ENCODE measurements around the gene ZNF766. TPM values are rescaled to one million over a fixed set of nuclear protein-coding genes. Genes with fewer than 3 reads are reported as not detected.

The ZNF766 gene
- total and polyA plus RNA-seq, 2 of the 13 experiments (the other 11 are each of a cell fraction or from before 2014, with no cell fraction given) = 5.2 to 10.3 TPM

DNA sequence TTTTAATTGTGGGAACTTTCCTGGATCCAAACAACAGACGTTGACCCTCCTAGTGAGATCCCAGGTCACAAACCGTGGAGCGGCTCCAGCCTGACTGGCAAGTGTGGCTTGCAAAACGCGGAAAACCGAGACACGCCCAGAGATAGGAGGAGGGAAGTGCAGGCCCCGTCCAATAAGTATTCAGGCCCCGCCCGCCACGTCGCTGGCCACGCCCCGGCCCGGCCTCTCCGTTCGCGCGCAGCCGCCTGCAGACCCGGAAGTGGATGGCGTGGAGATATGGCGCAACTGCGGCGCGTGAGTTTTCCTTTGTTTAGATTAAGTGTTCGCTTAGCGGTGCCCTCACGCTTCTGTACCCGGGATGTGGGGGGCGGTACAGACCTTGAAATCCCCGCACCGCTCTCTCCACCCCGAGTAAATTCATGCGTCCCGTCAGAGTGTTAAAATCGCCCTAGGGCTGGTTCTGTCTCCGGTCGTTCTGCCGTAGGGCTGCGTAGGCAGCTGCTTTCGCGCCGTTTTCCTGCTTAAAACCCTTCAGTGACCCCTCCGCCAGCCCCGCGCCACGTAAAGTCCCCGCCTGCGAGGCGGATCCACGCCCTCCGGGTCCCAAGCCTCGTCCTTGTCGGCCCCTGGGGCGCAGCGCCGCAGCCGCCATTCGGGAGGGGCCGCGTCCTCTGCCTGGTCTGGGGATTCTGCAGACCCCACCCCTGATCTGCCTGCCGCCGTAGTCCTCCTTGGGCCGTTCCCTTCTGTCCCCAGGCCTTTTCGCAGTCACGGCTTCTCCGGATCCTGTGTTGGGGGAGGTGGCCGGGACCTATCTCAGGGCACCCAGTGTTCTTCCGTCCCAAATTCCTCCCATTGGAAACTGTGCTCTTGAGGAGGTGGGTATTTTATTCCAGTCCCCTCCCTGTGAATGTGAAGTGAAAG is at the start of gene ZNF766 (continued):
- TF ChIP-seq, protein P1, sequence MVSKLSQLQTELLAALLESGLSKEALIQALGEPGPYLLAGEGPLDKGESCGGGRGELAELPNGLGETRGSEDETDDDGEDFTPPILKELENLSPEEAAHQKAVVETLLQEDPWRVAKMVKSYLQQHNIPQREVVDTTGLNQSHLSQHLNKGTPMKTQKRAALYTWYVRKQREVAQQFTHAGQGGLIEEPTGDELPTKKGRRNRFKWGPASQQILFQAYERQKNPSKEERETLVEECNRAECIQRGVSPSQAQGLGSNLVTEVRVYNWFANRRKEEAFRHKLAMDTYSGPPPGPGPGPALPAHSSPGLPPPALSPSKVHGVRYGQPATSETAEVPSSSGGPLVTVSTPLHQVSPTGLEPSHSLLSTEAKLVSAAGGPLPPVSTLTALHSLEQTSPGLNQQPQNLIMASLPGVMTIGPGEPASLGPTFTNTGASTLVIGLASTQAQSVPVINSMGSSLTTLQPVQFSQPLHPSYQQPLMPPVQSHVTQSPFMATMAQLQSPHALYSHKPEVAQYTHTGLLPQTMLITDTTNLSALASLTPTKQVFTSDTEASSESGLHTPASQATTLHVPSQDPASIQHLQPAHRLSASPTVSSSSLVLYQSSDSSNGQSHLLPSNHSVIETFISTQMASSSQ (IDR thresholded peaks at IDR 0.05; ENCODE audit: low read depth) = no peak
- TF ChIP-seq, protein P1 (CRISPR knock-in tag; IDR thresholded peaks at IDR 0.05; ENCODE audit: borderline replicate concordance) = peak; percentile 73
- TF ChIP-seq HOXA9 (CRISPR knock-in tag; IDR thresholded peaks at IDR 0.05; ENCODE audit: borderline replicate concordance) (0 out of 2 replicates have a peak, but pooled peaks have one; percentile 61), FLYWCH1 (CRISPR knock-in tag; IDR thresholded peaks at IDR 0.05) (no peak), ZNF564 (CRISPR knock-in tag; IDR thresholded peaks at IDR 0.05) (no peak), POLR2A (IDR thresholded peaks at IDR 0.05; ENCODE audit: insufficient read depth in 1 of 2, low read depth in 2 of 2, low read length in 2 of 2) (peak; percentile 82 to 88), TMF1 (CRISPR knock-in tag; IDR thresholded peaks at IDR 0.05; ENCODE audit: low read depth) (peak; percentile 59; the same call in 1 of the 2 replicates), MYC (CRISPR knock-in tag; IDR thresholded peaks at IDR 0.05; ENCODE audit: borderline replicate concordance) (peak; percentile 81; the same call in 1 of the 2 replicates), FOSL2 (CRISPR knock-in tag; IDR thresholded peaks at IDR 0.05) (peak; percentile 57), POLR2G (IDR thresholded peaks at IDR 0.05; ENCODE audit: low read depth, low read length) (peak; percentile 85)
- TF ChIP-seq, protein P2, sequence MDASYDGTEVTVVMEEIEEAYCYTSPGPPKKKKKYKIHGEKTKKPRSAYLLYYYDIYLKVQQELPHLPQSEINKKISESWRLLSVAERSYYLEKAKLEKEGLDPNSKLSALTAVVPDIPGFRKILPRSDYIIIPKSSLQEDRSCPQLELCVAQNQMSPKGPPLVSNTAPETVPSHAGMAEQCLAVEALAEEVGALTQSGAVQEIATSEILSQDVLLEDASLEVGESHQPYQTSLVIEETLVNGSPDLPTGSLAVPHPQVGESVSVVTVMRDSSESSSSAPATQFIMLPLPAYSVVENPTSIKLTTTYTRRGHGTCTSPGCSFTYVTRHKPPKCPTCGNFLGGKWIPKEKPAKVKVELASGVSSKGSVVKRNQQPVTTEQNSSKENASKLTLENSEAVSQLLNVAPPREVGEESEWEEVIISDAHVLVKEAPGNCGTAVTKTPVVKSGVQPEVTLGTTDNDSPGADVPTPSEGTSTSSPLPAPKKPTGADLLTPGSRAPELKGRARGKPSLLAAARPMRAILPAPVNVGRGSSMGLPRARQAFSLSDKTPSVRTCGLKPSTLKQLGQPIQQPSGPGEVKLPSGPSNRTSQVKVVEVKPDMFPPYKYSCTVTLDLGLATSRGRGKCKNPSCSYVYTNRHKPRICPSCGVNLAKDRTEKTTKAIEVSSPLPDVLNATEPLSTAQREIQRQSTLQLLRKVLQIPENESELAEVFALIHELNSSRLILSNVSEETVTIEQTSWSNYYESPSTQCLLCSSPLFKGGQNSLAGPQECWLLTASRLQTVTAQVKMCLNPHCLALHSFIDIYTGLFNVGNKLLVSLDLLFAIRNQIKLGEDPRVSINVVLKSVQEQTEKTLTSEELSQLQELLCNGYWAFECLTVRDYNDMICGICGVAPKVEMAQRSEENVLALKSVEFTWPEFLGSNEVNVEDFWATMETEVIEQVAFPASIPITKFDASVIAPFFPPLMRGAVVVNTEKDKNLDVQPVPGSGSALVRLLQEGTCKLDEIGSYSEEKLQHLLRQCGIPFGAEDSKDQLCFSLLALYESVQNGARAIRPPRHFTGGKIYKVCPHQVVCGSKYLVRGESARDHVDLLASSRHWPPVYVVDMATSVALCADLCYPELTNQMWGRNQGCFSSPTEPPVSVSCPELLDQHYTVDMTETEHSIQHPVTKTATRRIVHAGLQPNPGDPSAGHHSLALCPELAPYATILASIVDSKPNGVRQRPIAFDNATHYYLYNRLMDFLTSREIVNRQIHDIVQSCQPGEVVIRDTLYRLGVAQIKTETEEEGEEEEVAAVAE (CRISPR knock-in tag; IDR thresholded peaks at IDR 0.05; ENCODE audit: borderline replicate concordance) = no peak; the same call in 1 of the 2 replicates
- TF ChIP-seq, protein P3, sequence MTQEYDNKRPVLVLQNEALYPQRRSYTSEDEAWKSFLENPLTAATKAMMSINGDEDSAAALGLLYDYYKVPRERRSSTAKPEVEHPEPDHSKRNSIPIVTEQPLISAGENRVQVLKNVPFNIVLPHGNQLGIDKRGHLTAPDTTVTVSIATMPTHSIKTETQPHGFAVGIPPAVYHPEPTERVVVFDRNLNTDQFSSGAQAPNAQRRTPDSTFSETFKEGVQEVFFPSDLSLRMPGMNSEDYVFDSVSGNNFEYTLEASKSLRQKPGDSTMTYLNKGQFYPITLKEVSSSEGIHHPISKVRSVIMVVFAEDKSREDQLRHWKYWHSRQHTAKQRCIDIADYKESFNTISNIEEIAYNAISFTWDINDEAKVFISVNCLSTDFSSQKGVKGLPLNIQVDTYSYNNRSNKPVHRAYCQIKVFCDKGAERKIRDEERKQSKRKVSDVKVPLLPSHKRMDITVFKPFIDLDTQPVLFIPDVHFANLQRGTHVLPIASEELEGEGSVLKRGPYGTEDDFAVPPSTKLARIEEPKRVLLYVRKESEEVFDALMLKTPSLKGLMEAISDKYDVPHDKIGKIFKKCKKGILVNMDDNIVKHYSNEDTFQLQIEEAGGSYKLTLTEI (CRISPR knock-in tag; conservative IDR thresholded peaks at IDR 0.05) = no peak
- TF ChIP-seq, protein P4, sequence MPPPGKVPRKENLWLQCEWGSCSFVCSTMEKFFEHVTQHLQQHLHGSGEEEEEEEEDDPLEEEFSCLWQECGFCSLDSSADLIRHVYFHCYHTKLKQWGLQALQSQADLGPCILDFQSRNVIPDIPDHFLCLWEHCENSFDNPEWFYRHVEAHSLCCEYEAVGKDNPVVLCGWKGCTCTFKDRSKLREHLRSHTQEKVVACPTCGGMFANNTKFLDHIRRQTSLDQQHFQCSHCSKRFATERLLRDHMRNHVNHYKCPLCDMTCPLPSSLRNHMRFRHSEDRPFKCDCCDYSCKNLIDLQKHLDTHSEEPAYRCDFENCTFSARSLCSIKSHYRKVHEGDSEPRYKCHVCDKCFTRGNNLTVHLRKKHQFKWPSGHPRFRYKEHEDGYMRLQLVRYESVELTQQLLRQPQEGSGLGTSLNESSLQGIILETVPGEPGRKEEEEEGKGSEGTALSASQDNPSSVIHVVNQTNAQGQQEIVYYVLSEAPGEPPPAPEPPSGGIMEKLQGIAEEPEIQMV (CRISPR knock-in tag; IDR thresholded peaks at IDR 0.05; ENCODE audit: low read depth) = peak; percentile 64; the same call in 1 of the 2 replicates
- TF ChIP-seq, protein P5, sequence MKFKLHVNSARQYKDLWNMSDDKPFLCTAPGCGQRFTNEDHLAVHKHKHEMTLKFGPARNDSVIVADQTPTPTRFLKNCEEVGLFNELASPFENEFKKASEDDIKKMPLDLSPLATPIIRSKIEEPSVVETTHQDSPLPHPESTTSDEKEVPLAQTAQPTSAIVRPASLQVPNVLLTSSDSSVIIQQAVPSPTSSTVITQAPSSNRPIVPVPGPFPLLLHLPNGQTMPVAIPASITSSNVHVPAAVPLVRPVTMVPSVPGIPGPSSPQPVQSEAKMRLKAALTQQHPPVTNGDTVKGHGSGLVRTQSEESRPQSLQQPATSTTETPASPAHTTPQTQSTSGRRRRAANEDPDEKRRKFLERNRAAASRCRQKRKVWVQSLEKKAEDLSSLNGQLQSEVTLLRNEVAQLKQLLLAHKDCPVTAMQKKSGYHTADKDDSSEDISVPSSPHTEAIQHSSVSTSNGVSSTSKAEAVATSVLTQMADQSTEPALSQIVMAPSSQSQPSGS (CRISPR knock-in tag; IDR thresholded peaks at IDR 0.05) = peak; percentile 67; the same call in 1 of the 2 replicates
